NCI-H2196 (cell line): ENCODE data around the gene SPATA1.
"Not testable (repeated sequence)": the region's sequence is repeated elsewhere in the genome, so short reads cannot be mapped to it uniquely, and the experiment has no call there.

Experiments used
- DNase-seq: peaks from one replicate; lab custom pipeline; 2025; ENCODE audit not compliant: unreplicated experiment; lab: John Stamatoyannopoulos, UW

SPATA1 gene

DNA sequence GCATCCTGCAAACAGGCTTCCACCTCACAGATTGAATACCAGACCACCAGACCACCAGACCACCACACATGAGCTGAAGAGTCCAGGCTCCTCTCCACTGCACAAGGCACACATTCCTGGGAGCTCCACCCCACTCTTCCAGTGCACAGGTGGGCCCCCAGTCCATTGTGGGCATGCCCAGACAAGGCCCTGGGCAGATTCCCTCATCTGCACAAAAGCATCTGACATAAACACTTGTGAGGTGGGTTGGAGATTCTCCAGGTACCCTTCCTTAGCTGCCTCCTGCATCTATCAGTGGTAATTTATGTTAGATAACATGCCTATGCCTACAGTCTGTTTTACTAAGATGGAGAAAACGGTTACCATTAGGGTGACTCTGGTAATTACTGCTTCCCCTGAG, 79.6 kb downstream of the SPATA1 start:
- no peak for DNase-seq

- DNase-seq, result no peak
These were observed 80.9 kb downstream of the SPATA1 start for GRCh38 chr1:84587099-84587498.

DNA sequence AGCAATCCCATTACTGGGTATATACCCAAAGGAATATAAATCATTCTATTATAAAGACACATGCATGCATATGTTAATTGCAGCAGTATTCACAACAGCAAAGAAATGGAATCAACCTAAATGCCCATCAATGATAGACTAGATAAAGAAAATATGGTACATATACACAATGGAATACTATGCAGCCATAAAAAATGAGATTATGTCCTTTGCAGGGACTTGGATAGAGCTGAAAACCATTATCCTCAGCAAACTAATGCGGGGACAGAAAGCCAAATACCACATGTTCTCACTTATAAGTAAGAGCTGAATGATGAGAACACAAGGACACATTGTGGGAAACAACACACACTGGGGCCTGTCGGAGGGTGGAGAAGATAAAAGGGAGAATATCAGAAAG, 88.8 kb downstream of the SPATA1 start:
- not testable (repeated sequence) for DNase-seq

DNA sequence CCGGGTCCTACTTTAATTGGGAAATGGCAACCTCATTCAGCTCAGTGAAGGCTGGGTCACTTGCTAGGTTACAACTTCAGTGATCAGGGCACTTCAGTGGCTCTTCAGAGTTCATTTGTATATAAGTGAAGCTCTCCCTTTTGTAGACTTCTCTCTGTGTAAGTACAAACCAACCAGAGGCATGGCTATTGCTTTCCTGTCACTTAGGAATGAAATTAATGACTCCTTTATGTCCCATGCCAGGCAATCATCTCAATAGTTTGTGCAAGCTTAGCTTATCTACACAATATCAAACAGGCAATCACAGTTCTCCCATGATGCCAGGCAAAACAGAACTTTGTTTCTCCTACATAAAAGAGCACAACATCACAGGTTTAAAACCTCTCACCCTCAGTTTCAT, 90.8 kb downstream of the SPATA1 start:
- DNase-seq, result no peak

DNA sequence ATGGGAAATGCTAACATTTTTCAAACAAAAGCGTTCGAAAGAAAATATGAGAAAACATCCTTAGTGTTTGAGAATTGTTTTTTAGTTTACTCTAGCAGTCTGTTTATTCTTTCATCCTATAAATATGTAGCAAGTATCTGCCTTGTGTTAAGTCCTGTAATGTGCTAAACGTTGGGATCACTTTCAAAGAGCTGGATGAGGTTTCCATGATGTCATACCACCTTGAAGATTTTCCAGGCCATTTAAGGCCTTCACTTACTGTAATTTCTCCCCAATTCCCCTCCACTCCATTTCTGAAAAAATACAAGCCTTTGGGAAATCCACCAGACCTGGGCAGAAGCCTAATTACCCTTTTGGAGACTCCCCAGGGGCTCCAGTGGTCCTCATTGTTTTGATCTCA, 92.2 kb downstream of the SPATA1 start:
- DNase-seq, result no peak

- no peak for DNase-seq
These were observed 92.9 kb downstream of the SPATA1 start for GRCh38 chr1:84598846-84599741.

DNA sequence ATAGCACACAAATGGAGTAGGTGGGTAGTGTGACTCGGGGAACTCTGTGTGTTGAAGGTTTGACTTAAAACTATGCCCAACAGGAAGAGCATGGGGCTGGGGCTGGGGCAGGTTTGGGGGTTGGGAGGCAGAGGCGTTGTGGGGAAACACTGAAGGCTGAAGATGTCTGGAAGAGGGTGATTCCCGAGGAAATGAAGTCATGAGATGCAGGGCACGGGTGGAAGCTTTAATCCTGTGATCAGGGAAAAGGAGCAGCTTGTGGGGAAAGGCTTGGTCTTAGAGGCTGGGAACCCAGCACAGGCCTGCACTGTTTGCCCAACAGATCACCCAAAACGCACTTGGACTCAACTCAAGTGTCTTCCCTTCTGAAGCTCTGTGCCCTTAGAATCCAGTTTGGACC, 94.6 kb downstream of the SPATA1 start:
- no peak for DNase-seq

- DNase-seq, result no peak
These were observed 97.0 kb downstream of the SPATA1 start for GRCh38 chr1:84603223-84603622.

GRCh38 chr1:84603941-84604830, 98.0 kb downstream of the SPATA1 start:
- DNase-seq, result no peak

DNA sequence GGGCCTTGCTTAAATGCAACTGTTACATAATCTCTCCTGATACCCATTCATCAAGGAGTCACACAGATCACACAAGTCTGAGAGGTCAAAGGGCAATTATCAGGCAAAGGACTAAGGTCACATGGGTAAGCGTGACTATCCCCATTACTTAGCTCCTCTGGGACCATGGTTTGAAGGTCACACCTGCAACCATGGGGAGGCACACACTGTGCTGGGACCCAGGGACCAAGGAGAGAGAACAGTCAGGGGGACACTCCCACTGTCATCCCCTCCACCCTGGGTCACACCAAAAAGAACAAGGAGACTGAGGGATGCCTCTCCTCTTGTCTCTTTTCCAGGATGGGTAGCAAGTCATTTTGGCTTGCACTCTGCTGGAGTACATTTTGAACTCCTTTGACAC, 99.0 kb downstream of the SPATA1 start:
- no peak for DNase-seq

- no peak for DNase-seq
These were observed 100.8 kb downstream of the SPATA1 start for GRCh38 chr1:84606977-84607376.

DNA sequence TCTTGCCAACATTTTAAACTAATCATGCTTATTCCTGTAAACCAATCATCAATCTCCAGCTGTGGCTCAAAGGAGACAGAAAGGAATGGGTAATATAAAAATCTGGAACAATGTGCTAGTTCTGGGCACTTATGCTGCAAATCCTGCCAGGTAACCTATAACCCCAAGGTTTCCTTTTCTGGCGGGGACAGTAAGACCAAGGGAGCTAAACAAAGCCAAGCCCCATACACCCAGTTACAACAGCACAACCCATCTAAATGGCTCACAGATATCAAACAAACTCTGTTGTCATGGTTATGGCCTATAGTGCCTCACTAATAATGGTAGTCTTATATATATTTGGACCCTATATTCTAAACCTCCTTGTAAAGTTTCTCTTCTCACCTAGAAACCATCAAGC, 104.9 kb downstream of the SPATA1 start:
- no peak for DNase-seq

DNA sequence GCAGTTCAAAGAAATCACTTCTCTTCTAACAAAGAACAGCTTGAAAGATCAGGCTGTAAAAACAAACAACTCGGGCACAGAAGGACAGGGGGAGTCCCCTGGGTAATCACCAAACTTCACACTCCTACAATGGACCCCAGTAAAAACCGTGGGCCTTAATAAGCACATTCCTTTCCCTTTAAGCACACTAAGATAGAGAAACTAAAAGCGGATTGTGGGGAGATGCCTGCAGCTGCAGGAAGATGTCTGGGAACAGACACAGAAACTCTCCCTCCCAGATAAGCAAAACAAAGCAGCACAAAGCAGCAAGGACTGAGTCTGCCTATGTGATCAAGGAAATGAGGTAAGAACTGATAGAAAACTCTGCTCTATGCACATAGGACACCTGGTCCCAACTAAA, 105.6 kb downstream of the SPATA1 start:
- DNase-seq, result no peak

GRCh38 chr1:84613026-84613425, 106.8 kb downstream of the SPATA1 start:
- DNase-seq, result no peak

- DNase-seq, result no peak
These were observed 107.7 kb downstream of the SPATA1 start for GRCh38 chr1:84613887-84614286.

- DNase-seq, result no peak
These were observed 109.6 kb downstream of the SPATA1 start for GRCh38 chr1:84615790-84616189.
